Hippocampal formation (tissue), 2 donors: ENCODE results near the gene PCNX4.
"Not testable (repeated sequence)": the region's sequence is repeated elsewhere in the genome, so short reads cannot be mapped to it uniquely, and the experiment has no call there.

Experiments used
- DNase-seq, 2 donors: peaks; one replicate each; lab custom pipeline; 2025; lab: John Stamatoyannopoulos, UW

Gene PCNX4

GRCh38 chr14:60091550-60092525 is at the start of gene PCNX4:
Gene PCNX4, plus strand, starts transcription at chr14:60091923. Its CDS starts 15,716 bp downstream, at chr14:60107639.
- DNase-seq, result peak; percentile 95 to 99

DNA sequence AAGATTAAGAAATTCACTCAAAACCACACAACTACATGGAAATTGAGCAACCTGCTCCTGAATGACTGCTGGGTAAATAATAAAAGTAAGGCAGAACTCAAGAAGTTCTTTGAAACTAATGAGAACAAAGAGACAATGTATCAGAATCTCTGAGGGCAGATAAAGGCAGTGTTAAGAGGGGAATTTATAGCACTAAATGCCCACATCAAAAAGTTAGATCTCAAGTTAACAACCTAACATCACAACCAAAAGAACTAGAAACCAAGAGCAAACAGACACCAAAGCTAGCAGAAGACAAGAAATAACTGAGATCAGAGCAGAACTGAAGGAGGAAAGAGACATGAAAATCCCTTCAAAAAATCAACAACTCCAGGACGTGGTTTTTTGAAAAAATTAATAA is 43.7 kb upstream of the PCNX4 start:
- not testable (repeated sequence) for DNase-seq

GRCh38 chr14:60051721-60052221 is 40.0 kb upstream of the PCNX4 start:
- DNase-seq, result no peak

DNA sequence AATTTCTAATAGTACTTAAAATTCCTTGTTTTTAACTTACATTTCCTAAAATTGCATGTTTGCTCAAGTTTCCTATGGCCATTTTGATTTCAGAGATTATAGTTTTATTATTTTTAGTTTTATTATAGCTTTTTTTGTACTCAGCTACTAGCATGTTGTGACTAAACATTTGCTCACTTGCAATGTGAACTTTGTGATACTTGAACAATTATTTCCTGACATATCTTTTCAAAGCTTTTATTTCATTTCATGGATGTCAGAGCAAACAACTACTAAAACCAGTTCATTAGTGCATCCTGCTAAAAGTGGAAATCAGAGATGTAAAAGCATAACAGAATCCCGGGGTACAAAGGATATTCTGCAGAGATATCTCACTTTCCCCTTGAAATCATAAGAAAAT is 33.6 kb upstream of the PCNX4 start:
- DNase-seq, result no peak

GRCh38 chr14:60061371-60061770 is 30.4 kb upstream of the PCNX4 start:
- DNase-seq, result no peak

DNA sequence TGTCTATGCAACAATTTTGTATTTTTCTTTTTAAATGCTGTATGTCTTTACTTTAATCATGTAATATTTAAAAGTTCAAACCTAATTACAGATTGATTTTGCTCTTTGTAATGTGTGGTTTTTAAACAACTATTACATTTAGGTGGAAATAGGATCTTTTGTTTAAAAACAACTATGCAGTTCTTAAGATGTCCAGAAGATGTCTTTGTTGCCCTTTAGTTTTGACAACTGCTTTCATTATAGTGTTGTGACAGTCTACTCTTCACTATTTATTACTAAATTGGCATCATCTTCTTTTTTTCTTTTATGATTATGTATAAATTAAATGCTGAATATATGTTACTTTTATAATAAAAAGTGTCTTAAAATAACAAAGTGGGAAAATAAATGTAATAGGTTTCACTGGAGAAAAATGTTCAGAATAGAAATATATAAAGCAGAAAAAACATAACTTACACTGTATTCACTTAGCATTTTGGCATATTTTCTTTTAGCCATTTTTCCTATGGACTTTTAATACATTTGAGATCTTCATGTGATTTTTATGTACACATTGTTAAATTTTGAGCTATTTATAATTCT is 27.1 kb upstream of the PCNX4 start:
- peak in 1 of 2 donors; percentile 64 for DNase-seq

GRCh38 chr14:60067882-60068281 is 23.8 kb upstream of the PCNX4 start:
- no peak for DNase-seq

GRCh38 chr14:60079723-60080122 is 12.0 kb upstream of the PCNX4 start:
- no peak for DNase-seq

- DNase-seq, result no peak
Measured at GRCh38 chr14:60085085-60085484, 6.6 kb upstream of the PCNX4 start.

GRCh38 chr14:60085693-60086092 is 6.0 kb upstream of the PCNX4 start:
- no peak for DNase-seq

DNA sequence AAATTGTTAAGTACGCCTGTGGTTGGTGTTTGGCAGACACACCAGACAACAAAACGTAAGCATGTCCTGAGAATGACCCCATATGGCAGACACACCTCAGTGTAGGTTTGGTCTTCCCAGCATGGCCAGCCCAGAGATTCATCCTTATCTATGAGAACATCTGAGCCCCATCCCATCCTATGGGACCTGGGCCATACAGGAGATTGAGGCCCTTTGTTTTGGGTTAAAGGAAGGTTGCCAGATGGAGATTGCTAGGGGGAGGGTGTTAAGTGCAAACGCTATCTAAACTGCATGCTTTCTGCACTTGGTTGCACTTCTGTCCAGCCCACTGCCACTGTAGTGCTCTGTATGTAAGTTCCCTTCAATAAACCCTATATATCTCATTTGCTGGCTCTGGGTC is 4.1 kb upstream of the PCNX4 start:
- DNase-seq, result no peak

- no peak for DNase-seq
Measured at GRCh38 chr14:60089221-60089620, 2.5 kb upstream of the PCNX4 start.

DNA sequence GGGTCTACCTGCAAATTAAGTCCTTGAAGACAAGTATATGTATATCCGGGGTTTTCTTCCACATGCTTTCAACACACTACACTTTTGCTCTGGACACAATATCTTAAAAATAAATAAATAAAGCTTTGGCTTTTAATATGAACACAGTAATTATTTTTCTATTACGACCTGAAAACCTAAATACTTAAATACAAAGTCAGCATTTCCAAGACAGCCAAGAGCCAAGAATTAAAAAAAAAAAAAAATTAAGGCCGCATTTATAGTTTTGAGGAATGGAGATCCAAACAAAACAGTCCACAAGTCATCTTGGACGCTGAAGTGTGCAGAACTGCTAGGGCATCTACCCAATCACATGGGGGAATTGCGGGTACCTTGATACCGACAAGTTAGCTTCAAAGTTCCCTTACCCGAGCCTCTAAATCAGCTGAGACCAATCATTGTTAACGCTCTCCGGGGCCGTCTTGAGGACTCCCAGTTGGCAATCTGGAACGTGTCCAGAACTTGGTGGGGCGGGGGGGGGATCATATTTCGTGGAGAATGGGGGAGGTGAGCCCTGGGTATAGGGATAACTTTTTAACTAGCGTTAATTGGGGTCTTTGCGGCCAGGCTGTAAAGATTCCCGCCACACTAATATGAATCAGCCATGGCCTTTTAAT is 731 bp upstream of the PCNX4 start:
- DNase-seq, result peak in 1 of 2 donors; percentile 33

GRCh38 chr14:60092526-60092920 is 800 bp downstream of the PCNX4 start:
- peak in 1 of 2 donors; percentile 12 for DNase-seq

GRCh38 chr14:60093080-60093479 is 1.4 kb downstream of the PCNX4 start:
- no peak for DNase-seq

- no peak for DNase-seq
Measured at GRCh38 chr14:60093606-60094005, 1.9 kb downstream of the PCNX4 start.

GRCh38 chr14:60094306-60094897 is 2.7 kb downstream of the PCNX4 start:
- DNase-seq, result no peak

GRCh38 chr14:60095231-60095630 is 3.5 kb downstream of the PCNX4 start:
- DNase-seq, result no peak

DNA sequence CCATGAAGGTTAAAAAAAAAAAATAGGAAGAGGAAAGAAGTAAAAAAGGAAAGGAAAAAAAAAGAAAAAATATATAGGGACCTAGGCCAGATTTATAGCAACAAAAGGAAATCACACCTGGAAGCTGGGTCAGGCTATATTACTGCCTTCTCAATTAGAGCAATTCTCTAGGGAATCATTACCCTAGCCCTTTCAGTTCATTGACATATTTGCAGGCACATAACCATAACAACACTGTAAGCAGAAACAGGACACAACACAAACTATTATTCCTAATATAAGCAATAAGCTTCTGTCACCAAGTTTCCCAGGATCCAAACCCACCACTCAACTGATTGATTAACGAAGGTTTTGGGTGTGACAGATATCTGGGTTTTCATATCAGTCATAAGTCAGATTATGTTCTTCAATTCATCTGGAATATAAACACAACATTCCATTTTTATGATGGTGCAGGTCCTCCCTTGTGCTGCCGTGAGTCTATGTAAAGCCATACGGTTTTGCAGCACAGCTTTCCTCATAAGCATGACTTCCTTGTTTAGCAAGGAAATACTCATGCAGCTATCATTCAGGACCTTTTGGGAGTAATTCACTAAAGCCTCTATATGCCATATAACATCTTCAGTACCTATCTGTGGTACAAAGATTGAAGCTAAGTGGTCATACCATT is 4.2 kb downstream of the PCNX4 start:
- DNase-seq, result no peak

DNA sequence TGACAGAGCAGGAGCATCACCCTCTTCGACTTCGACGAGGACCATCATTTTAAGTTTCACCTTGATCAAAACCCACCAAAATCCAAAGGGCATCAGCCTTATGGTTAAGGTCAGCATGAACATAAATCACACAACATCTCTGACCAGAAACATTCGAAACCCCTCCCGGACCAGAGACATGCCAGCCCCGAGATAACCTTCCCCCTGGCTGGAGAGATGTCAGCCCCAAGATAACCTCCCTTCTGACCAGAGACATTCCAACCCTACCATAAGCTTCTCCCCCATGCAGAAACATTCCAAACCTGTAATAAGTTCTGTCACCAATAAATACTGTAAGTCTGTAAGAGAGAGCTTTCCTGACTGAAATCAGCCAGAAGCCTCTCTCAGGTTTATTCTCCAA is 6.3 kb downstream of the PCNX4 start:
- no peak for DNase-seq

GRCh38 chr14:60099855-60100254 is 8.1 kb downstream of the PCNX4 start:
- not testable (repeated sequence) for DNase-seq

- DNase-seq, result no peak
Measured at GRCh38 chr14:60101786-60102185, 10.1 kb downstream of the PCNX4 start.
